ENCODE results near the gene GHRH. TPM values are rescaled to one million over a fixed set of nuclear protein-coding genes. Genes with fewer than 3 reads are reported as not detected.

GHRH gene
- total RNA-seq, 1 experiment from 2014 or later: 0.74 TPM

- TF ChIP-seq MXD4 (CRISPR knock-in tag; IDR thresholded peaks at IDR 0.05; ENCODE audit: borderline replicate concordance) (no peak), GABPB1 (CRISPR knock-in tag; IDR thresholded peaks at IDR 0.05) (no peak), ATF3 (CRISPR knock-in tag; conservative IDR thresholded peaks at IDR 0.05) (no peak), TEAD4 (CRISPR knock-in tag; IDR thresholded peaks at IDR 0.05) (no peak), PREB (CRISPR knock-in tag; IDR thresholded peaks at IDR 0.05; ENCODE audit: borderline replicate concordance) (no peak)
Measured at GRCh38 chr20:37235065-37235464, 26.5 kb downstream of the GHRH start (continued).

- Mint-ChIP-seq H3K36me3 (peaks cover 87% of the 10 kb centered on the region), H3K27ac (no peak overlapping the region), H3K27me3 (ENCODE audit: low read depth) (no peaks in the 10 kb centered on the region), H3K4me3 (no peak overlapping the region), H3K9me3 (no peaks in the 10 kb centered on the region), H3K4me1 (peaks cover 23% of the 10 kb centered on the region)
- CTCF ChIA-PET: no interaction called here
- DNase-seq (ENCODE audit: low spot score): no peak
- no peak for ATAC-seq
- POLR2A ChIA-PET: no interaction called here
- TF ChIP-seq ZNF263 (CRISPR knock-in tag; IDR thresholded peaks at IDR 0.05; ENCODE audit: low read depth): no peak
- no peak for TF ChIP-seq SOX15 (CRISPR knock-in tag; IDR thresholded peaks at IDR 0.05)
- TF ChIP-seq ZNF121 (CRISPR knock-in tag; IDR thresholded peaks at IDR 0.05): no peak
- no peak for TF ChIP-seq HMGA2 (CRISPR knock-in tag; IDR thresholded peaks at IDR 0.05)
- no peak for TF ChIP-seq CTCF (IDR thresholded peaks at IDR 0.05)
- no peak for TF ChIP-seq PREB (CRISPR knock-in tag; IDR thresholded peaks at IDR 0.05; ENCODE audit: borderline replicate concordance)
- no peak for TF ChIP-seq EMX1 (CRISPR knock-in tag; IDR thresholded peaks at IDR 0.05)
- no peak for TF ChIP-seq TEAD1 (CRISPR knock-in tag; IDR thresholded peaks at IDR 0.05)
- TF ChIP-seq TEAD4 (CRISPR knock-in tag; IDR thresholded peaks at IDR 0.05): no peak
- TF ChIP-seq E2F4 (CRISPR knock-in tag; IDR thresholded peaks at IDR 0.05; ENCODE audit: borderline replicate concordance, low read depth): no peak
- TF ChIP-seq STAT6 (CRISPR knock-in tag; conservative IDR thresholded peaks at IDR 0.05; ENCODE audit: low read depth): no peak
- no peak for TF ChIP-seq AR (CRISPR knock-in tag; IDR thresholded peaks at IDR 0.05)
- TF ChIP-seq SMAD3 (CRISPR knock-in tag; IDR thresholded peaks at IDR 0.05; ENCODE audit: borderline replicate concordance): no peak
- TF ChIP-seq USF2 (CRISPR knock-in tag; IDR thresholded peaks at IDR 0.05): no peak
- TF ChIP-seq ATF2 (CRISPR knock-in tag; IDR thresholded peaks at IDR 0.05; ENCODE audit: borderline replicate concordance, low read depth): no peak
- TF ChIP-seq RELA (CRISPR knock-in tag; IDR thresholded peaks at IDR 0.05; ENCODE audit: borderline replicate concordance): no peak
Measured at GRCh38 chr20:37234254-37234581, 27.4 kb downstream of the GHRH start.
